ENCODE data around the gene ERP29. TPM values are rescaled to one million over a fixed set of nuclear protein-coding genes. Genes with fewer than 3 reads are reported as not detected.

The ERP29 gene
- total RNA-seq: 10 to 100 TPM; 51.6 to 74.9 (median 57.8) TPM
- total RNA-seq (2013): 135 TPM

DNA sequence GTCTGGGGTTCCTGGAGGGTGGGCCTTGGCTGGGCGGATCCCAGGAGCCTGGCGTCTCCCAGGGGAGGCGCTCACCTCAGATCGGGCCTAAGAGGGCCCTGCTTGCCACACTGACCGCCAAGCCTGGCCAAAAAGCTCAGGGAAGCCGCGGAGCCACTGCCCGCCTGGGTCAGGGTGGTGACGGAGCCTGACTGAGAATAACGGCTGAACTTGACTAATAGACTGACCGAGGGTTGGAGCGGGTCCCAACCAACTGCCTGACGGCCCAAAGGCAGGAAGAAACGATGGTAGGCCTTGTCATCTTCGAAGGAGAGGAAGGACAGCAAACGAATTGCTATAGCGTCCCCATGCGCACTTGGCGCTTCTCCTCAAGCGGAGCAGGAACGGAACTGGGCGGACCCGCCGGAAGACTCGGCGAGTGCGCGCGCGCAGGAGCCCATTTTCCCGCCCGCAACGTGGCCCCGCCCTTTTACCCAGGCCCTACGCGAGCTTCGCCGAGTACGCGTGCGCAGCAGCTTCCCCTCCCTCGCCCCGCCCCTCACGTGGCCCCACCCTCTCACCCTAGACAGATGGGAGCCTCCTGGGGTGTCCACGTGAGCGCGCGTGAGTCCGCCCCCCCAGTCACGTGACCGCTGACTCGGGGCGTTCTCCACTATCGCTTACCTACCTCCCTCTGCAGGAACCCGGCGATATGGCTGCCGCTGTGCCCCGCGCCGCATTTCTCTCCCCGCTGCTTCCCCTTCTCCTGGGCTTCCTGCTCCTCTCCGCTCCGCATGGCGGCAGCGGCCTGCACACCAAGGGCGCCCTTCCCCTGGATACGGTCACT is at the start of gene ERP29, which contains the start of gene TMEM116:
Gene ERP29 (plus strand): TSS at position 652 of the 826 bp plus-strand sequence. CDS start 40 bp downstream, at position 692.
Gene TMEM116 (minus strand): TSS at position 391 of the 826 bp plus-strand sequence. CDS start 7,895 bp downstream, outside the sequence.
- intact Hi-C loops (cut with micrococcal nuclease): loop anchor here (1.0 to 10.0 kb wide), 2 partner anchors 68 to 112 kb away; partner anchors contain the start of gene TRAFD1
- peak; percentile 87 to 95 (median 90) for ATAC-seq
- no peaks in the 10 kb centered on the region for H3K9me3 ChIP-seq (ENCODE audit: control insufficient read depth, insufficient read depth, low read length)
- H3K36me3 Mint-ChIP-seq: no peaks in the 10 kb centered on the region
- H3K27me3 ChIP-seq (ENCODE audit: control insufficient read depth, insufficient read depth, low read length): no peaks in the 10 kb centered on the region
- H3K27ac ChIP-seq (ENCODE audit: low read length): peak within 1 kb of the TSS; percentile 93
- peak within 1 kb of the TSS; percentile 86 for H3K4me3 Mint-ChIP-seq
- WGBS (ENCODE audit: insufficient coverage): under 1% methylated on average over 67 of the region's 67 CpGs
- peaks cover 39 to 54% of the 10 kb centered on the region in 2 donors for H3K4me1 Mint-ChIP-seq
- peak within 1 kb of the TSS; percentile 93 to 96 for H3K27ac Mint-ChIP-seq
- TF ChIP-seq, protein P1, sequence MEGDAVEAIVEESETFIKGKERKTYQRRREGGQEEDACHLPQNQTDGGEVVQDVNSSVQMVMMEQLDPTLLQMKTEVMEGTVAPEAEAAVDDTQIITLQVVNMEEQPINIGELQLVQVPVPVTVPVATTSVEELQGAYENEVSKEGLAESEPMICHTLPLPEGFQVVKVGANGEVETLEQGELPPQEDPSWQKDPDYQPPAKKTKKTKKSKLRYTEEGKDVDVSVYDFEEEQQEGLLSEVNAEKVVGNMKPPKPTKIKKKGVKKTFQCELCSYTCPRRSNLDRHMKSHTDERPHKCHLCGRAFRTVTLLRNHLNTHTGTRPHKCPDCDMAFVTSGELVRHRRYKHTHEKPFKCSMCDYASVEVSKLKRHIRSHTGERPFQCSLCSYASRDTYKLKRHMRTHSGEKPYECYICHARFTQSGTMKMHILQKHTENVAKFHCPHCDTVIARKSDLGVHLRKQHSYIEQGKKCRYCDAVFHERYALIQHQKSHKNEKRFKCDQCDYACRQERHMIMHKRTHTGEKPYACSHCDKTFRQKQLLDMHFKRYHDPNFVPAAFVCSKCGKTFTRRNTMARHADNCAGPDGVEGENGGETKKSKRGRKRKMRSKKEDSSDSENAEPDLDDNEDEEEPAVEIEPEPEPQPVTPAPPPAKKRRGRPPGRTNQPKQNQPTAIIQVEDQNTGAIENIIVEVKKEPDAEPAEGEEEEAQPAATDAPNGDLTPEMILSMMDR (IDR thresholded peaks at IDR 0.05): peak; percentile 71
- no peaks in the 10 kb centered on the region for H3K9me3 Mint-ChIP-seq
- peak within 1 kb of the TSS; percentile 74 for H3K4me3 ChIP-seq (ENCODE audit: low read length)
- no peaks in the 10 kb centered on the region for H3K27me3 Mint-ChIP-seq (ENCODE audit: low read depth in 2 of 2)
- H3K4me1 ChIP-seq (ENCODE audit: control insufficient read depth, insufficient read depth, low read length): peaks cover 40% of the 10 kb centered on the region
- peaks cover 10% of the 10 kb centered on the region for H3K36me3 ChIP-seq (ENCODE audit: control insufficient read depth, insufficient read depth, low read length)
- DNase-seq: peak; percentile 99 to 100

DNA sequence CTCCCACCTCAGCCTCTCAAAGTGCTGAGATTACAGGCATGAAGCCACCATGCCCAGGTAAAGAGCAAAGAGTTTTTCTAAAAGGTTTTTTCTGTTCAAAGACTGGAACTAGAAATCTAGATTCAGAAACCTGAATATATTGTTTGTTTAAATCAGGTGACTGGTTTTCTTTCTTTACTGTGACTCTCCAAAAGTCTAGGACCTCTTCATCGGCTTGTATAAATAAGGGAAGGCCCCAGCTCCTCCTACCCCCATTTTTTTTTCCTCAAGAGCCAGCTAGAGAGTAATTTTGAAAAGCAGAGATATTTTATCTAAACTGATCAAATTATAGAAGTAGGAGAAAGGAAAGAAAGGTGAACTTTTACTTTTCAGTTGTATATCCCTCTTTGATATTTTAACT is 48.3 kb upstream of the ERP29 start:
- WGBS (ENCODE audit: insufficient coverage): no CpG with 5 or more reads among the region's 1 CpG
- DNase-seq: no peak
- H3K27me3 Mint-ChIP-seq (ENCODE audit: low read depth in 2 of 2): no peaks in the 10 kb centered on the region
- no peak overlapping the region for H3K4me3 ChIP-seq (ENCODE audit: low read length)
- H3K9me3 ChIP-seq (ENCODE audit: control insufficient read depth, insufficient read depth, low read length): peaks cover 2% of the 10 kb centered on the region
- peaks cover 2% of the 10 kb centered on the region for H3K36me3 Mint-ChIP-seq
- H3K27ac Mint-ChIP-seq: no peak overlapping the region
- H3K4me3 Mint-ChIP-seq: no peak overlapping the region
- no peaks in the 10 kb centered on the region for H3K27me3 ChIP-seq (ENCODE audit: control insufficient read depth, insufficient read depth, low read length)
- no peaks in the 10 kb centered on the region for H3K4me1 ChIP-seq (ENCODE audit: control insufficient read depth, insufficient read depth, low read length)
- intact Hi-C loops (cut with micrococcal nuclease): no loop called here
- TF ChIP-seq, protein P1 (IDR thresholded peaks at IDR 0.05): no peak
- H3K36me3 ChIP-seq (ENCODE audit: control insufficient read depth, insufficient read depth, low read length): no peaks in the 10 kb centered on the region
- peaks cover 6% of the 10 kb centered on the region in 2 donors for H3K4me1 Mint-ChIP-seq
- no peak for ATAC-seq
- no peak overlapping the region for H3K27ac ChIP-seq (ENCODE audit: low read length)
- peaks cover 0 to 5% of the 10 kb centered on the region in 2 donors for H3K9me3 Mint-ChIP-seq

GRCh38 chr12:111971800-111972199 is 41.4 kb upstream of the ERP29 start:
- Mint-ChIP-seq H3K36me3 (no peaks in the 10 kb centered on the region), H3K27ac (peak overlapping the region; percentile 61 to 78), H3K4me3 (peak overlapping the region; percentile 60), H3K4me1 (peaks cover 22 to 25% of the 10 kb centered on the region in 2 donors), H3K9me3 (no peaks in the 10 kb centered on the region), H3K27me3 (ENCODE audit: low read depth in 2 of 2) (no peaks in the 10 kb centered on the region)
- no peaks in the 10 kb centered on the region for H3K27me3 ChIP-seq (ENCODE audit: control insufficient read depth, insufficient read depth, low read length)
- no peak overlapping the region for H3K4me3 ChIP-seq (ENCODE audit: low read length)
- intact Hi-C loops (cut with micrococcal nuclease): no loop called here
- no peaks in the 10 kb centered on the region for H3K36me3 ChIP-seq (ENCODE audit: control insufficient read depth, insufficient read depth, low read length)
- H3K9me3 ChIP-seq (ENCODE audit: control insufficient read depth, insufficient read depth, low read length): peaks cover 14% of the 10 kb centered on the region
- DNase-seq (peak in 1 of 2 donors; percentile 70), ATAC-seq (peak; percentile 84 to 99 (median 95))
- no peak overlapping the region for H3K27ac ChIP-seq (ENCODE audit: low read length)
- TF ChIP-seq, protein P1 (IDR thresholded peaks at IDR 0.05): no peak
- H3K4me1 ChIP-seq (ENCODE audit: control insufficient read depth, insufficient read depth, low read length): peaks cover 15% of the 10 kb centered on the region

Data from natural killer cell (primary cell).